Measurements from ENCODE around the gene SETD2. TPM values are rescaled to one million over a fixed set of nuclear protein-coding genes. Genes with fewer than 3 reads are reported as not detected.

The SETD2 gene
- total RNA-seq, 1 experiment from 2014 or later: 60.8 TPM

GRCh38 chr3:47065058-47065457 lies 98.9 kb downstream of the SETD2 start:
- Histone ChIP-seq H3K9ac (ENCODE audit: extremely low read depth, insufficient read length, low read length) (no peak overlapping the region), H2BK120ac (ENCODE audit: low read depth, low read length, poor library complexity, severe bottlenecking) (no peak overlapping the region), H3K14ac (ENCODE audit: insufficient read depth, low read length) (no peak overlapping the region), H3K27ac (ENCODE audit: insufficient read length, low read depth, low read length) (no peak overlapping the region), H3K56ac (ENCODE audit: insufficient read length, low read depth, low read length) (no peak overlapping the region), H3K27me3 (ENCODE audit: insufficient read depth, low read length) (no peaks in the 10 kb centered on the region), H3K4me2 (ENCODE audit: insufficient read depth, insufficient read length, low read length) (no peak overlapping the region), H3K23me2 (ENCODE audit: insufficient read length, low read depth, low read length, poor library complexity, severe bottlenecking) (no peaks in the 10 kb centered on the region), H3K79me1 (ENCODE audit: insufficient read depth, low read depth, low read length, poor library complexity, severe bottlenecking) (no peaks in the 10 kb centered on the region), H2BK15ac (ENCODE audit: low read depth, low read length) (no peak overlapping the region), H2BK5ac (ENCODE audit: insufficient read length, low read length) (no peak overlapping the region), H3K9me3 (ENCODE audit: control insufficient read depth, low read depth, low read length) (no peaks in the 10 kb centered on the region), H3K4ac (ENCODE audit: low read depth, low read length) (no peak overlapping the region), H4K5ac (ENCODE audit: insufficient read length, low read depth, low read length) (no peak overlapping the region), H2AFZ (ENCODE audit: low read length) (no peak overlapping the region), H4K8ac (replicated peaks; ENCODE audit: insufficient read length, low read depth, low read length) (no peak overlapping the region), H4K20me1 (ENCODE audit: control insufficient read depth, insufficient read depth, insufficient read length) (no peaks in the 10 kb centered on the region), H3K4me1 (ENCODE audit: insufficient read depth, low read length) (no peaks in the 10 kb centered on the region), H2AK5ac (ENCODE audit: insufficient read length, low read length) (no peak overlapping the region), H2BK20ac (ENCODE audit: low read depth, low read length, poor library complexity, severe bottlenecking) (no peak overlapping the region), H3T11ph (ENCODE audit: low read length) (no peak overlapping the region), H2BK12ac (ENCODE audit: insufficient read length, low read depth, low read length) (no peak overlapping the region), H4K91ac (ENCODE audit: insufficient read length, low read depth, low read length) (no peak overlapping the region), H3K23ac (ENCODE audit: insufficient read length, low read depth, low read length) (no peak overlapping the region), H3K79me2 (ENCODE audit: insufficient read depth, low read length) (no peaks in the 10 kb centered on the region; the same call in 1 of the 2 replicates), H3K18ac (ENCODE audit: insufficient read length, low read depth, low read length) (no peak overlapping the region)
- no peak overlapping the region for H3K4me3 Mint-ChIP-seq
- no CpG with 5 or more reads among the region's 1 CpG for WGBS (ENCODE audit: extremely low coverage, insufficient read length, low lambda C conversion rate)
- no peak for DNase-seq
- H3K4me1 Mint-ChIP-seq: no peaks in the 10 kb centered on the region
- no peaks in the 10 kb centered on the region for H3K27me3 Mint-ChIP-seq (ENCODE audit: low read depth)
- no peaks in the 10 kb centered on the region for H3K9me3 Mint-ChIP-seq
- no peak for TF ChIP-seq CTCF (conservative IDR thresholded peaks at IDR 0.05)
- no peak overlapping the region for H3K27ac Mint-ChIP-seq
- H3K36me3 Mint-ChIP-seq (ENCODE audit: insufficient read depth in 1 of 3, low read depth in 3 of 3): peaks cover 13 to 34% (median 31%) of the 10 kb centered on the region in 3 experiments; a peak in 6 of 7 replicates

Measured in H9 (cell line).